HUES64 (cell line): ENCODE measurements around the gene FXYD5.

Experiments
- H3K27ac ChIP-seq: 2 replicates; pipeline ENCODE4 v1.7.0; 2013; ENCODE audit warnings: low read depth, low read length, inconsistent platforms
- H3K27me3 ChIP-seq: 2 replicates; pipeline ENCODE4 v1.6.1; 2013; ENCODE audit warnings: mild to moderate bottlenecking, low read length; ENCODE audit not compliant: insufficient read depth
- H3K36me3 ChIP-seq: 2 replicates; pipeline ENCODE4 v1.6.1; 2013; ENCODE audit warnings: mild to moderate bottlenecking, low read length; ENCODE audit not compliant: insufficient read depth
- H3K4me1 ChIP-seq: 2 replicates; pipeline ENCODE4 v1.6.1; 2013; ENCODE audit warnings: mild to moderate bottlenecking, low read length, moderate library complexity; ENCODE audit not compliant: insufficient read depth
- H3K4me3 ChIP-seq: 2 replicates; pipeline ENCODE4 v1.5.1; 2013; ENCODE audit warnings: mild to moderate bottlenecking, low read length, moderate library complexity
- H3K9ac ChIP-seq: 2 replicates; pipeline ENCODE4 v1.6.1; 2013; ENCODE audit warnings: mild to moderate bottlenecking, low read depth, low read length
- H3K9me3 ChIP-seq: 2 replicates; pipeline ENCODE4 v1.6.1; 2013; ENCODE audit warnings: low read depth, low read length; ENCODE audit not compliant: insufficient read depth
- WGBS: fragments of 150-250, 120-280 bp; methylation state at CpG from one replicate; pipeline ENCODE4 v1.1.7; 2013; ENCODE audit warnings: missing lambda C conversion rate; 5-methylcytosine and 5-hydroxymethylcytosine counted together

FXYD5 gene

DNA sequence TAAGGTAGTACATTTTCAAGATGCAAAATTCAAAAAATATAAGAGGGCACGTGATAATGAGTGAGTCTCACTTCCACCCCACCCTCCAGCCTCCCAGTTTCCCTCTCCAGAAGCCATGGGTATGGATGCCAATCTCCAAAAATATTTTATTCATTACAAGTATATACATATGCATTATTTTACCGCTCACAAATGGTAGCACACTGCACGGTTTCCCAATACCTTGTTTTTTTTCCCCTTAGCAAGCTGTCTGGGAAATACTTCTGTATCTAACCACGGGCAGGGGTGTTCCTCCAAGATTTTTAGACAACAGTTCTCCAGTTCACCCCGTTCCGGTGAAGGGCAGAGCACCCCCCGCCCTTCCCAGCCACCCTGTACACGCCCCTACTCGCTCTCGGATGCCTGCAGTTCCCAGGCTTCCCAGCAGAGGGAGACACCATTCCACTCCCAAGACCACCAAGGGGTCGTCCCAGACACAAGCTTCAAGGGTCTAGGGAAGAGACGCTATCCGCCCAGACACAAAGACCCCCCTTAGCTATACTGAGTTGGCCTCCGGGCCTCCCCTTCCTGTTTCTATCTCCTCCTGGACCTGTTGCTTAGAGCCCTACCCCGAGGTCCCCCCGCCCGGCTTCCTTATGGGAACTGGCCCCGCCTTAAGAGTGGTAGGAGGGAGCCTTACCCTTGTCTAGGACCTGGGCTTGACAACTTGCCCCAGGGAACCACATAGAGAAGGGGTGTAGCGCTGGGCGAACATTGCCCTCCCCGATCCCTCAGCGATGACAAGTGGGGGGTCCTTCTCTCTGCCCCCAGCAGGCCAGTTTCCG, 40.0 kb upstream of the FXYD5 start:
- Histone ChIP-seq H3K4me3 (peak overlapping the region; percentile 47), H3K27me3 (no peaks in the 10 kb centered on the region), H3K9me3 (no peaks in the 10 kb centered on the region), H3K36me3 (no peaks in the 10 kb centered on the region), H3K27ac (no peak overlapping the region), H3K9ac (no peak overlapping the region), H3K4me1 (peaks cover 14% of the 10 kb centered on the region)
- WGBS: 19% methylated on average over 23 of the region's 23 CpGs

DNA sequence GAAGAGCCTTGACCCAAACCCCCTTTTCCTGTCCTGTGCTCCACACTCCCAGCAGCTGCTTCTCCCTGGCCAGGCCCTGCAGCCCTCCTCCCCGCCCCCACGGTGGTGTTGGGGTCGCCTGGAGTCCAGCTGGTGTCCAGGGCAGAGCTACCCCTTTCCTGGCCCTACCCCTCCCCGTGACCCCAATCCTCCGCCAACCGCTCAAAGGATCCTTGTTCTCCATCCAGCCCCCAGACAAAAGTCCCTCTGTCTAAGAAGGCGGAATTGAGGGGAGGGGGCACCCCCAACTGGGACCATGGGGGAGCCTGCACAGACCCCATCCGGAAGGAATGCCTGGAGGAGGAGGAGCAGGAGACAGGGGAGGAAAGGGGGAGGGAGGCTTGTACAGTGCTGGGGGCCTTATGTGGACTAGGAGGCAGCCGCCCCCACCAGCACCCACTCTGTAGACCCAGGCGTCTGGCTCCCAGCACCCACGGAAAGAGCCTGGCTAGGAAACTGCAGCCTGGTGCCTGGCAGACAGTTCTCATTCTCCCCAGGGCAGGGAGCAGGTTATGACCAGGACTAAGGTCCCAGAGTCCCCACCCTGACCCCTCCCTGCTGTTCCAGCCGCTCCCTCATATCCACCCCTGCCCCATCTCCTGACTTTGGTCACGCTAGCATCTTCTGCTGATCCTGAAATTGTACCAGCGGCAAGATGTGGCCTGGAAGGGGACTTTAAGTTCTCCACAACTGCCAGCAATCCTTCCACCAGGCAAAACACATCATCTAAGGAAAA, 39.2 kb upstream of the FXYD5 start, which contains the start of gene FXYD3:
TSS of gene FXYD3 (plus strand) at position 647 of the 775 bp plus-strand sequence. CDS start 3,554 bp downstream, outside the sequence.
- peak within 1 kb of the TSS; percentile 47 for H3K4me3 ChIP-seq

DNA sequence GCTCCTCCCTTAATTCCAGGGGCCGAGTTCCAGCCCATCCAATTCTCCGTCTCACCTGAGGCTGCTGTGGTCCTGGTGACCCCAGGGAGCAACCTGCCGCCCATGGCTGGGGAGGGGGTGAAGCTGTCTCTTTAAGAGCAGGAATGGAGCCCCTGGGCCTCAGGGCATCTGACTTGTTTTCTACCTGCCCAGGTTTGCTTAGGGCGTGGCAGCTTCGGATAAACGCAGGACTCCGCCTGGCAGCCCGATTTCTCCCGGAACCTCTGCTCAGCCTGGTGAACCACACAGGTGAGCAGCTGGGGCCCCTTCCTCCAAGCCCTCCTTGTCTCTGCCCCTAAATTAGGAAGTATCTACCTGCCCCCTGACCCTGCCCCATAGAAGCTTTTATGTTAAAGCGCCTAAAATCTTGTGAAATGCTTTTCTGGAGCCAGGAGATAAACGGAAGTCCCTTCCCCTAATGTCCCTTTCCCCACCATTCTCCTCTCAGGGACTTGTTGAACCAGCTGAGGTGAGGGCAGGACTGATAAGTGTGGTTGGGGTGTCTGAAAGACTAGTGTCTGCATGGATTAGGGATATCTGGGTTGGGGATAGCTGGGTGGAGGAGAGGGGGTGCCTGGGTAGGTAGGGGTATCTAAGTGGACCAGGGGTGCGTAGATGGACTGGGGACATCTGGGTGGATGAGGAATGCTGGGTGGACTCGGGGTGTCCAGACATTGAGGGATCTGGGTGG, 38.3 kb upstream of the FXYD5 start:
- H3K27me3 ChIP-seq: no peaks in the 10 kb centered on the region
- H3K4me1 ChIP-seq: peaks cover 9% of the 10 kb centered on the region; the same call in 1 of the 2 replicates
- no peak overlapping the region for H3K27ac ChIP-seq
- 82% methylated on average over 12 of the region's 13 CpGs for WGBS
- H3K9me3 ChIP-seq: no peaks in the 10 kb centered on the region
- H3K4me3 ChIP-seq: no peak overlapping the region
- no peaks in the 10 kb centered on the region for H3K36me3 ChIP-seq
- no peak overlapping the region for H3K9ac ChIP-seq

More for the DNA sequence above, 39.2 kb upstream of the FXYD5 start, which contains the start of gene FXYD3:
- 71% methylated on average over 14 of the region's 14 CpGs for WGBS
- Histone ChIP-seq H3K27me3 (no peaks in the 10 kb centered on the region), H3K9me3 (no peaks in the 10 kb centered on the region), H3K27ac (no peak within 1 kb of the TSS), H3K4me1 (peaks cover 14% of the 10 kb centered on the region), H3K9ac (no peak within 1 kb of the TSS), H3K36me3 (no peaks in the 10 kb centered on the region)

DNA sequence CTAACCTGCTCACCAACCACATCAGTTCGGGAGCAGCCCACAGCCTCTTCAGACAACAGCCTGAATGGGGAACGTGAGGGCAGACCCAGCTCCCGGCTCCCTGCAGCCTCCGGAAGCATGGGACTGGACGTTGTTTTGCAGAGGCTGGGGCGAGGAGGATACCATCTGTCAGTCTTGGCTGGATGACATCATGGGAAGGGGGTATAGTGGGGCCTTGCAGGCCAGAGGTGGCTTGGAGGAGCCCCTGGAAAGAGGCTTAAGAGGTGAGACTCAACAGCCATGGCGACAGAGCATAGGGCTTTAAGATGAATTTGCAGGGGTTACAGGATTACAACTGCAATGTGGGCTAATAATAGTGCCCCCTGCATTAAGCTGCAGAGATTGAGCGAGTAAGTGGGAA, 37.4 kb upstream of the FXYD5 start:
- Histone ChIP-seq H3K9me3 (no peaks in the 10 kb centered on the region), H3K36me3 (no peaks in the 10 kb centered on the region), H3K9ac (no peak overlapping the region), H3K27ac (no peak overlapping the region), H3K4me1 (peaks cover 9% of the 10 kb centered on the region; the same call in 1 of the 2 replicates), H3K27me3 (no peaks in the 10 kb centered on the region), H3K4me3 (no peak overlapping the region)
- 70% methylated on average over 8 of the region's 8 CpGs for WGBS

DNA sequence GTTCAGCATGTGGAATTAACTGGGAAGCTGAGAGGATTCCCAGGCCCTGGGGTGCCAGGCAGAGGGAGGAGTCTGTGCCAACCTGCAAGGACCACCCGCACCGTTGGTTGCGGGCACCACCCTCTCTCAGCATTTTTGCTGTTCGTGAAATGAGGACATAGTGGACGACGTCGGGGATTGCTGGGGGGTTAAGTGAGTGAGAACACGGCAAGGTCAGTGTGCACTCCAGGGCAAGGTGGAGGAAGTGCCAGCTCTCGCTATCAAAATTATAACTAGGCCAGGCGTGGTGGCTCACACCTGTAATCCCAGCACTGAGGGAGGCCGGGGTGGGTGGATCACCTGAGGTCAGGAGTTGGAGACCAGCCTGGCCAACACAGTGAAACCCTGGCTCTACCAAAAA, 36.7 kb upstream of the FXYD5 start:
- WGBS: 82% methylated on average over 11 of the region's 11 CpGs
- Histone ChIP-seq H3K9ac (no peak overlapping the region), H3K4me3 (no peak overlapping the region), H3K27me3 (no peaks in the 10 kb centered on the region), H3K36me3 (no peaks in the 10 kb centered on the region), H3K9me3 (no peaks in the 10 kb centered on the region), H3K4me1 (peaks cover 13% of the 10 kb centered on the region; the same call in 1 of the 2 replicates), H3K27ac (no peak overlapping the region)

DNA sequence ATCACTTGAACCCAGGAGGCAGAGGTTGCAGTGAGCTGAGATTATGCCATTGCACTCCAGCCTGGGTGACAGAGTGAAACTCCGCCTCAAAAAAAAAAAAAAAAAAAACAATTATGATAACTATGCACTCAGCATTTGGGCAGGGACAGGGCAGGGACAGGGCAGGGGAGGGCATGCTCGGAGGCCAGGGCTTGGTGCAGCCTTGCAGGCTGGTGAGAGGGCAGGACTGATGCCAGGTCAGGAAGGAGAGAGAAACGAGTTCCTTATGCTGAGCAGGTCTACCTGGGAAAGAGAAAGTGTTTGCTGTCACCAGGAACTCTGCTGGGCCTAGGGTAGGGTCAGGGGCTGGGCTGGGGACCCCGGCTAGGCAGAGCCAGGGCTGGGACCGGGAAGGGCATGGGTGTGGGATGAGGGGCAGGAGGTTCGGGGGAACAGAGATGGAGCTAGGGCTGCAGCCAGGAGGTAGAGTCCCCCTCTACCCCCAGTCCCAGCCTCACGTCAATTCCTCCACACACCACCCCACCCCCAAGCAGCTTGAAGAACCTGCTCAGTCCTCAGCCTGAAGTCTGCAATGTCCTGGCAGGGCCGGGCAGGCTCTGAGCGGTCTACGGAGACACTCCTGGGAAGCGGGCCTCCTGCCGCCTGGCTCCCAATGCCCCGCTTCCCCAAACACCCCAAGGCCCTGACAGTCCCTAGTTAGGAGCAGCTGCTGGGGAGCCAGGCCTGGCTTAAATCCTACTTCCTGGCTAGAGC, 36.1 kb upstream of the FXYD5 start:
- H3K4me1 ChIP-seq: peaks cover 20% of the 10 kb centered on the region
- WGBS: 82% methylated on average over 12 of the region's 13 CpGs
- H3K9ac ChIP-seq: no peak overlapping the region
- H3K27me3 ChIP-seq: no peaks in the 10 kb centered on the region
- no peak overlapping the region for H3K27ac ChIP-seq
- no peaks in the 10 kb centered on the region for H3K36me3 ChIP-seq
- no peaks in the 10 kb centered on the region for H3K9me3 ChIP-seq
- no peak overlapping the region for H3K4me3 ChIP-seq

DNA sequence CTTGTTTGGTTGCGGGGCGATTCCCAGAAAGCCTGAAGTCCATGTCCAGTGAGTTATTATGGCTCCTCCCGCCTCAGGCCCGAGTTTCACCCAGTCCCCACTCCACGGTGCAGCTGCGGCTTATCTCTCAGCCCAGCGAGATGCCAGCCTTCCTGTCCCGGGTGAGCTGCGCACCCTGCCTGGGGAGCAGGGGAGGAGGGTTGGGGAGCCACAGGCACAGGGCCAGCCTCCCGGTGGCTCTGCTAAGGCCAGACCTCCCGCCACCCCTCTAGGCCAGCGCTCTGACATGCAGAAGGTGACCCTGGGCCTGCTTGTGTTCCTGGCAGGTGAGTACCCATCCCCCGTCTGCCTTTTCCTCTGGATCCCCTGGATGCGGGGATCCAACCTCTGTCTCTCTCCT, 35.4 kb upstream of the FXYD5 start:
- H3K36me3 ChIP-seq: no peaks in the 10 kb centered on the region
- no peak overlapping the region for H3K9ac ChIP-seq
- WGBS: 84% methylated on average over 14 of the region's 14 CpGs
- H3K27me3 ChIP-seq: no peaks in the 10 kb centered on the region
- H3K27ac ChIP-seq: no peak overlapping the region
- H3K4me3 ChIP-seq: no peak overlapping the region
- H3K9me3 ChIP-seq: no peaks in the 10 kb centered on the region
- peaks cover 20% of the 10 kb centered on the region for H3K4me1 ChIP-seq

DNA sequence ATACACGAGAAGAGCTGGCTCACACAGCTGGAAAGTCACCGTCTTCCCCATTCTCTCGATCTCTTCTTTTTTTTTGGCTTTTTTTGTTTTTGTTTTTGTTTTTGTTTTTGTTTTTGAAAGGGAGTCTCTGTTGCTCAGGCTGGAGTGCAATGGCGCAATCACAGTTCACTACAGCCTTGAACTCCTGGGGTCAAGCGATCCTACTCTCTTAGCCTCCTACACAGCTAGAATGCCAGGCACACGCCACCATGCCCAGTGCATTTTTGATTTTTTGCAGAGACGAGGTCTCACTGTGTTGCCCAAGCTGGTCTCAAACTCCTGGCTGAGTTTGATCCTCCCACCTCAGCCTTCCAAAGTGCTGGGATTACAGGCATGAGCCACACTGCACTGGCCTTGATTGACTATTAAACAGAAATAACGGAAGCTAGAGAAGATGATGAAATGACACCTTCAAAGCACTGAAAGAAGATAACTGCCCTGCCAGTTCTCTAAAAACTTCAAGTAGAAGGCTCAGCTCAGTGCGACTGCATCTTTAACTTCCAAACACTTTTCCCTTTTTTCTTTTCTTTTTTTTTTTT, 34.9 kb upstream of the FXYD5 start:
- 90% methylated on average over 9 of the region's 9 CpGs for WGBS
- peaks cover 17% of the 10 kb centered on the region for H3K4me1 ChIP-seq
- H3K27me3 ChIP-seq: no peaks in the 10 kb centered on the region
- H3K4me3 ChIP-seq: no peak overlapping the region
- H3K9me3 ChIP-seq: no peaks in the 10 kb centered on the region
- no peak overlapping the region for H3K27ac ChIP-seq
- no peaks in the 10 kb centered on the region for H3K36me3 ChIP-seq
- no peak overlapping the region for H3K9ac ChIP-seq

DNA sequence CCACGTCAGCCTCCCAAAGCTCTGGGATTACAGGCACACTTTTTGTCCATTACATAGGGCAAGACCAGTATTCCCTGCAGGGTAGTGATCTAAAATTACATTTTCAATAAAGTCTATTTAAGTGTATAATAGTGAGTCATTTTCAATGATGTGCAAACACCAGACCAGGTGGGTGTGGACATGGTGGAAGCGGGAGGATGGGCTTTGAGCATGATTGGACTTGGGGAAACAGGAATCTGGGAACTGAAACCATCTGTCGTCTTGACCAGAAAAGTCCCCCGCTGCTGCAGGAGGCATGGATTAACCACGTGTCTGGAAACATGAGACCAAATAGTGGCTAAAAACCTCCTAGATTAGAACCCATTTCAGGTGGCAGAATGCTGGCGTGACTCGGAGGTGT, 34.0 kb upstream of the FXYD5 start:
- H3K27ac ChIP-seq: no peak overlapping the region
- no peaks in the 10 kb centered on the region for H3K9me3 ChIP-seq
- H3K4me1 ChIP-seq: peaks cover 17% of the 10 kb centered on the region
- H3K9ac ChIP-seq: no peak overlapping the region
- H3K27me3 ChIP-seq: no peaks in the 10 kb centered on the region
- no peaks in the 10 kb centered on the region for H3K36me3 ChIP-seq
- no peak overlapping the region for H3K4me3 ChIP-seq
- 85% methylated on average over 7 of the region's 7 CpGs for WGBS

DNA sequence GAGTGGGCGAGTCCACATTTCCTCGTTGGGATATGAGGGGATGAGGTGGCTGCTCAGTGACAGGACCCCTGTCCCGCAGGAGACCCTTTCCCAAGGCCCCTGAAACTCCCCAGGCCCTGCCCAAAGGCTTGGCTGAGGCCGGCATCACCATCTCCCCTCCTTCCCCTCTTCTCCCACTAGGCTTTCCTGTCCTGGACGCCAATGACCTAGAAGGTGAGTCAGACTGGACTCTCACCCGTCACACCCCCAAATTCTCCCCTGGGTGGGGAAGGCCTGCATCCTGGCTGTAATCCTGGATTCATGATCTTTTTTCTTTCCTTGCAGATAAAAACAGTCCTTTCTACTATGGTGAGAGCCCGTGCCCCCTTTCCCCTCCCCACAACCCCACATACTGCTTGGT, 33.6 kb upstream of the FXYD5 start:
- H3K27ac ChIP-seq: no peak overlapping the region
- H3K9me3 ChIP-seq: no peaks in the 10 kb centered on the region
- H3K4me1 ChIP-seq: peaks cover 17% of the 10 kb centered on the region
- H3K36me3 ChIP-seq: no peaks in the 10 kb centered on the region
- H3K9ac ChIP-seq: no peak overlapping the region
- no peaks in the 10 kb centered on the region for H3K27me3 ChIP-seq
- 79% methylated on average over 7 of the region's 7 CpGs for WGBS
- no peak overlapping the region for H3K4me3 ChIP-seq
